NCI-H2081 (cell line): Measurements from ENCODE around the gene PDE6D.

Source experiments
- DNase-seq, 2 experiments: peaks; one replicate each; lab custom pipeline; 2025; lab: John Stamatoyannopoulos, UW

Gene PDE6D

DNA sequence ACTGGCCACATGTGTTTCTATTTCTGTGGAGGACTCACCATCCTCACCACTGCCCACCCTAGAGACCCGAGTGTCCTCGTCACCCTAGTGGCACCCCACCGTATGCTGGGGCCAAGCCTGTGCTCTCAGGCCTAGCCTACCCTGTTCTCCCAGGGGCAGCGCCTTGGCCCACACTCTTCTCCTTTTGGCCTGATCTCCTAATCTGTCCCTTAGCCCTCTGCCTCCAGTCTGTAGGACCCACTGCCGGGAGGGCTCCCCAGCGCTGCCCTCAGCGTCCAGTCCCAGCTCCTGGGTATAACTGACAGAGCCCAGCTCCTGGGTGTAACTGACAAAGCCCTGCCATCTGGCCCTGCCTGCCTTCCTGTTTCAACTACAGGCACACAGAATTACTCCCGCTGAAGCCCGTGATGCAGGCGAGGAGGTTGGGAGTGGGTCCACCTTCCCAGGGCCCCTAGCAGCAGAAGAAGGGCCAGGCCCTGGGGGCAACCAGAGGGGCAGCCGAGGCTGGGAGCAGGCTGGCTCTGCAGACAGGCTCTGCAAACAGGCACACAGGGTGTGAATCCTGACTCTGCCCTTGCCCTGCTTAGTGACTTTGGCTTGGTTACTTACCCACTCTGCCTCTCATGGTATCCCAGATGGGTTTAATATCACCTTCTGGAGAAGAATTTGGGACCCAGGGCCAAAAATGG is 98.3 kb downstream of the PDE6D start:
- peak; percentile 44 to 66 for DNase-seq
